Gastroesophageal sphincter (tissue), 3 donors: ENCODE results near the gene HECTD4.

Source experiments
- CTCF ChIP-seq, 4 experiments: fragments of 200-600 bp in 2 of 4; fragments of 450-650 bp in 2 of 4; sonication (generic) in 1 of 4; IDR thresholded peaks; one replicate each; pipeline ENCODE4 v1.5.1; 2017 to 2019; ENCODE audit warnings: antibody characterized with exemption in 4 of 4, mild to moderate bottlenecking in 2 of 4, moderate library complexity in 2 of 4
- EP300 ChIP-seq: sonication (generic); formaldehyde crosslinking; IDR thresholded peaks from one replicate; pipeline ENCODE4 v1.6.1; 2017; ENCODE audit warnings: antibody characterized with exemption, mild to moderate bottlenecking
- POLR2A ChIP-seq, 2 donors: fragments of 450-650 bp; IDR thresholded peaks; one replicate each; pipeline ENCODE4 v1.6.1; 2017; ENCODE audit warnings: antibody characterized with exemption in 2 of 2, mild to moderate bottlenecking in 2 of 2, moderate library complexity in 1 of 2
- POLR2AphosphoS5 ChIP-seq: sonication (generic); formaldehyde crosslinking; IDR thresholded peaks from one replicate; pipeline ENCODE4 v1.6.1; 2017; ENCODE audit warnings: antibody characterized with exemption

DNA sequence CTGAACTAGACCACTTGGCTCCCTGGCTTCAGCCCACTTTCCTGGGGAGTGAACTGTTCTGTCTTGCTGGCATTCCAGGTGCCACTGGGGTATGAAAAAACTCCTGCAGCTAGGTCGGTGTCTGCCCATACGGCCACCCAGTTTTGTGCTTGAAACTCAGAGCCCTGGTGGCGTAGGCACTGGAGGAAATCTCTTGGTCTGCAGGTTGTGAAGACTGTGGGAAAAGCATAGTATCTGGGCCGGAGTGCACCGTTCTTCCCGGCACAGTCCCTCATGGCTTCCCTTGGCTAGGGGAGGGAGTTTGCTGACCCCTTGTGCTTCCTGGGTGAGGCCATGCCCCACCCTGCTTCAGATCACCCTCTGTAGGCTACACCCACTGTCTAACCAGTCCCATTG is 223.1 kb downstream of the HECTD4 start:
- no peak for TF ChIP-seq CTCF (IDR thresholded peaks at IDR 0.05)
- no peak for TF ChIP-seq POLR2A (IDR thresholded peaks at IDR 0.05)
- TF ChIP-seq POLR2AphosphoS5, result no peak
- TF ChIP-seq EP300, result no peak
